ENCODE measurements around the gene NAA40. TPM values are rescaled to one million over a fixed set of nuclear protein-coding genes. Genes with fewer than 3 reads are reported as not detected.
A peak's percentile ranks its signal among the peaks of the same experiment; 100 is the strongest.

NAA40 gene
- total and polyA plus RNA-seq, 8 donors: 6.8 to 25.7 (median 13.9) TPM

GRCh38 chr11:63917692-63918506 is 20.9 kb upstream of the NAA40 start:
- intact Hi-C loops (cut with DNase I): no loop called here
- Histone ChIP-seq H3K4me3 (peak overlapping the region; percentile 20 to 55 (median 32)), H3K27me3 (no peaks in the 10 kb centered on the region), H3K36me3 (no peaks in the 10 kb centered on the region), H3K9me3 (no peaks in the 10 kb centered on the region), H3K4me1 (peaks cover 10 to 29% (median 15%) of the 10 kb centered on the region in 3 donors), H3K27ac (peak overlapping the region; percentile 20 to 66 (median 40))
- DNase-seq: peak in 5 of 6 donors; percentile 57 to 82 (median 60)
- no peak for TF ChIP-seq CTCF (IDR thresholded peaks at IDR 0.05)
- 11 to 18% methylated on average over 31 to 49 of the region's 50 CpGs for WGBS, 2 donors
- peak; percentile 40 to 52 (median 50) for ATAC-seq
- FAIRE-seq: no peak

- Histone ChIP-seq H3K27me3 (no peaks in the 10 kb centered on the region), H3K4me3 (peak overlapping the region in 1 of 4 donors; percentile 28), H3K9me3 (no peaks in the 10 kb centered on the region), H3K4me1 (peaks cover 10 to 29% (median 15%) of the 10 kb centered on the region in 3 donors), H3K27ac (peak overlapping the region; percentile 18 to 66 (median 33)), H3K36me3 (no peaks in the 10 kb centered on the region)
- no peak for TF ChIP-seq CTCF (IDR thresholded peaks at IDR 0.05)
- WGBS, 2 donors: 68 to 75% methylated on average over 9 of the region's 9 CpGs
- intact Hi-C loops (cut with DNase I): no loop called here
- DNase-seq (peak in 1 of 6 donors; percentile 50), FAIRE-seq (no peak), ATAC-seq (no peak)
Measured at GRCh38 chr11:63918507-63919191, 20.2 kb upstream of the NAA40 start.

GRCh38 chr11:63919267-63920125 is 19.3 kb upstream of the NAA40 start:
- H3K27ac ChIP-seq: peak overlapping the region; percentile 9 to 68 (median 60)
- no peaks in the 10 kb centered on the region for H3K9me3 ChIP-seq
- ATAC-seq (peak; percentile 1 to 11 (median 6)), FAIRE-seq (no peak), DNase-seq (peak in 3 of 6 donors; percentile 32 to 80 (median 53))
- TF ChIP-seq CTCF (IDR thresholded peaks at IDR 0.05): no peak
- 24 to 33% methylated on average over 40 of the region's 41 CpGs for WGBS, 2 donors
- peak overlapping the region in 2 of 4 donors; percentile 14 to 28 for H3K4me3 ChIP-seq
- H3K4me1 ChIP-seq: peaks cover 10 to 29% (median 15%) of the 10 kb centered on the region in 3 donors
- intact Hi-C loops (cut with DNase I): no loop called here
- no peaks in the 10 kb centered on the region for H3K27me3 ChIP-seq
- no peaks in the 10 kb centered on the region for H3K36me3 ChIP-seq

- Histone ChIP-seq H3K4me3 (peak overlapping the region in 1 of 4 donors; percentile 28), H3K36me3 (no peaks in the 10 kb centered on the region), H3K4me1 (peaks cover 10 to 29% (median 15%) of the 10 kb centered on the region in 3 donors), H3K9me3 (no peaks in the 10 kb centered on the region), H3K27me3 (no peaks in the 10 kb centered on the region), H3K27ac (peak overlapping the region; percentile 9 to 68 (median 60))
- FAIRE-seq: no peak
- ATAC-seq: peak; percentile 69 to 84 (median 74)
- no peak for TF ChIP-seq CTCF (IDR thresholded peaks at IDR 0.05)
- WGBS, 2 donors: 6 to 17% methylated on average over 19 to 22 of the region's 22 CpGs
- intact Hi-C loops (cut with DNase I): no loop called here
- peak; percentile 82 to 95 (median 88) for DNase-seq
Measured at GRCh38 chr11:63920126-63920938, 18.5 kb upstream of the NAA40 start.
